GM18505 (cell line): ENCODE data around the gene LRBA.

Experiments
- ATAC-seq: cut with Tn5 transposase; IDR thresholded peaks from one replicate; pipeline ENCODE4 v1.9.1; 2021; ENCODE audit not compliant: unreplicated experiment
- POLR2A ChIP-seq: IDR thresholded peaks from 4 replicates; pipeline ENCODE4 v1.6.1; 2011; ENCODE audit warnings: borderline replicate concordance; ENCODE audit not compliant: insufficient read depth, insufficient read length; ENCODE audit errors: extremely low read depth

The LRBA gene

GRCh38 chr4:150888217-150888616 is 126.9 kb downstream of the LRBA start:
- no peak for ATAC-seq
- no peak for TF ChIP-seq POLR2A

GRCh38 chr4:150886597-150886996 is 128.5 kb downstream of the LRBA start:
- TF ChIP-seq POLR2A, result no peak
- no peak for ATAC-seq

GRCh38 chr4:150884625-150885024 is 130.5 kb downstream of the LRBA start:
- ATAC-seq, result no peak
- TF ChIP-seq POLR2A, result no peak

- no peak for TF ChIP-seq POLR2A
- no peak for ATAC-seq
Measured at GRCh38 chr4:150875367-150875766, 139.7 kb downstream of the LRBA start.

GRCh38 chr4:150874338-150875226 is 140.5 kb downstream of the LRBA start:
- no peak for ATAC-seq
- no peak for TF ChIP-seq POLR2A

- TF ChIP-seq POLR2A, result no peak
- no peak for ATAC-seq
Measured at GRCh38 chr4:150867148-150867547, 147.9 kb downstream of the LRBA start.

GRCh38 chr4:150863456-150863855 is 151.6 kb downstream of the LRBA start:
- no peak for ATAC-seq
- no peak for TF ChIP-seq POLR2A

GRCh38 chr4:150862829-150863228 is 152.3 kb downstream of the LRBA start:
- no peak for TF ChIP-seq POLR2A
- no peak for ATAC-seq

GRCh38 chr4:150859453-150859852 is 155.6 kb downstream of the LRBA start:
- no peak for ATAC-seq
- no peak for TF ChIP-seq POLR2A

GRCh38 chr4:150855981-150856510 is 159.0 kb downstream of the LRBA start:
- no peak for ATAC-seq
- TF ChIP-seq POLR2A, result no peak

GRCh38 chr4:150854600-150854999 is 160.5 kb downstream of the LRBA start:
- no peak for TF ChIP-seq POLR2A
- no peak for ATAC-seq

GRCh38 chr4:150853882-150854281 is 161.2 kb downstream of the LRBA start:
- TF ChIP-seq POLR2A, result no peak
- no peak for ATAC-seq

- ATAC-seq, result no peak
- no peak for TF ChIP-seq POLR2A
Measured at GRCh38 chr4:150852216-150852615, 162.9 kb downstream of the LRBA start.

GRCh38 chr4:150849016-150849415 is 166.1 kb downstream of the LRBA start:
- no peak for ATAC-seq

GRCh38 chr4:150828159-150828558 is 186.9 kb downstream of the LRBA start:
- TF ChIP-seq POLR2A, result no peak
- ATAC-seq, result peak; percentile 85

More at GRCh38 chr4:150849016-150849415, 166.1 kb downstream of the LRBA start:
- TF ChIP-seq POLR2A, result no peak

GRCh38 chr4:150827226-150827625 is 187.9 kb downstream of the LRBA start:
- no peak for ATAC-seq
- no peak for TF ChIP-seq POLR2A
